ENCODE measurements around the gene VTA1. TPM values are rescaled to one million over a fixed set of nuclear protein-coding genes. Genes with fewer than 3 reads are reported as not detected.

VTA1 gene, protein sequence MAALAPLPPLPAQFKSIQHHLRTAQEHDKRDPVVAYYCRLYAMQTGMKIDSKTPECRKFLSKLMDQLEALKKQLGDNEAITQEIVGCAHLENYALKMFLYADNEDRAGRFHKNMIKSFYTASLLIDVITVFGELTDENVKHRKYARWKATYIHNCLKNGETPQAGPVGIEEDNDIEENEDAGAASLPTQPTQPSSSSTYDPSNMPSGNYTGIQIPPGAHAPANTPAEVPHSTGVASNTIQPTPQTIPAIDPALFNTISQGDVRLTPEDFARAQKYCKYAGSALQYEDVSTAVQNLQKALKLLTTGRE
- 60.1 and 84.3 TPM in 2 replicates for polyA plus RNA-seq (2012; rRNA removed)
- polyA plus RNA-seq (2012; cell fraction: cytosol; rRNA removed), result 80.6 and 81.7 TPM in 2 replicates
- polyA plus RNA-seq (2012; cell fraction: nucleus; rRNA removed), result 21.8 and 49.1 TPM in 2 replicates

DNA sequence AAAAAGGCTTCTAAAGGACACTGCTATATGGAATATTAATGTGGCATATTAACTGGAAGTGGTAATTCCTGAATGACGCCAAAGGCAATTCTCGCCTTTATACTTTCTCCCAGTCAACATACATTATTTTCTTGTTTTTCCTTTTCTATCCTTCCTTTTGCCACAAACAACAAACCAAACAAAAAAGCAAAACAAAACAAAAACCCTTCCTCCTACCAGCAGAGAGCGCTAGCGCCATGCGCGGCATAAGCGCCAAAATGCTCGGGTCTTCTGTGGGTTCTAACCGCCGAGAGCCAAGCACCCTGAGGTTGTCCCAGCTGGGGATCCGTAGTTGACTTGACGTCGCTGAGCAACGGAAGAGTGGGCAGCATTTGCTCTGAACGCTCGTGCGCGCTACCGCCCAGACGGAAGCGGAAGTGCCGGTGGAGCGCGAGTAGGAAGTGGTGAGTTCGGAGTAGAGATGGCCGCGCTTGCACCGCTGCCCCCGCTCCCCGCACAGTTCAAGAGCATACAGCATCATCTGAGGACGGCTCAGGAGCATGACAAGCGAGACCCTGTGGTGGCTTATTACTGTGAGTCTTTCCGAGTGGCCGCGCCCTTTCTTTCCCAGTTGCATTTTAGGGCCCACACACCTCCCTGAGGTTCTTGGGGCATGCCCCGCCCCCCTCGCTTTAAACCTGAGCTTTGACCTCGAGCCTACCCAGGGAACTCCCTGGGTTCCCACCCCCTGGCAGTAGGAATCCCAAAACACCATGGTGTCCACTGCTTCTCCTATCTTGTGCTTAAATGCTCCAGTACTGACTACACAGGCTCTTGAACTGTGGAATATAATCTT lies at the start of gene VTA1, which contains the start of gene NMBR:
Gene VTA1 (plus strand): TSS at position 436 of the 835 bp plus-strand sequence. CDS start 25 bp downstream, at position 461.
Gene NMBR (minus strand): TSS at position 295 of the 835 bp plus-strand sequence. CDS start 58,464 bp downstream, outside the sequence.
- no peaks in the 10 kb centered on the region for H3K9me3 ChIP-seq
- ChIA-PET POLR2A (interaction anchor here (1.0 kb wide), 1 partner anchor 9 kb away, joined by 3 read pairs; no protein-coding TSS in a partner anchor), CTCF (interaction anchor here (0.6 to 3.5 kb wide), 18 partner anchors 9 to 1134 kb away, joined by 3 to 40 read pairs (median 4); no protein-coding TSS in a partner anchor)
- peak within 1 kb of the TSS; percentile 93 for H2AFZ ChIP-seq (ENCODE audit: low read depth)
- H3K9ac ChIP-seq, result peak within 1 kb of the TSS; percentile 95
- peaks cover 50% of the 10 kb centered on the region for H3K79me2 ChIP-seq (ENCODE audit: insufficient read depth)
- H3K4me1 ChIP-seq (ENCODE audit: control insufficient read depth in 1 of 2, insufficient read depth in 2 of 2, low read depth in 1 of 2, low read length in 1 of 2), result peaks cover 8 to 10% of the 10 kb centered on the region in 2 experiments; a peak in 3 of 4 replicates
- H3F3A ChIP-seq (replicated peaks; ENCODE audit: insufficient read depth), result peaks cover 1% of the 10 kb centered on the region
- DNase-seq, result peak; percentile 79
- peak within 1 kb of the TSS; percentile 63 to 76 for H3K27ac ChIP-seq (ENCODE audit: low read depth in 2 of 2, low read length in 1 of 2)
- no peaks in the 10 kb centered on the region for H4K20me1 ChIP-seq (ENCODE audit: insufficient read depth)
- 2% methylated on average over 15 of the region's 38 CpGs for WGBS (ENCODE audit: low lambda C conversion rate)
- H3K4me3 ChIP-seq (ENCODE audit: low read depth in 2 of 2, low read length in 1 of 2), result peak within 1 kb of the TSS; percentile 94 to 98
- no peaks in the 10 kb centered on the region for H3K9me2 ChIP-seq
- H3K36me3 ChIP-seq (replicated peaks in 1 of 2; ENCODE audit: control insufficient read depth in 1 of 2, insufficient read depth in 2 of 2, low read length in 1 of 2), result peaks cover 7 to 12% of the 10 kb centered on the region in 2 experiments
- H3K27me3 ChIP-seq (ENCODE audit: insufficient read depth), result no peaks in the 10 kb centered on the region
- H3K4me2 ChIP-seq, result peak within 1 kb of the TSS; percentile 84
- peak; percentile 74 for TF ChIP-seq CHD2 (IDR thresholded peaks at IDR 0.05; ENCODE audit: low read length, partially characterized antibody)
- TF ChIP-seq FOXM1 (IDR thresholded peaks at IDR 0.05; ENCODE audit: low read depth), result no peak
- no peak for TF ChIP-seq NRF1 (IDR thresholded peaks at IDR 0.05; ENCODE audit: low read depth, low read length)
- TF ChIP-seq CTCF (IDR thresholded peaks at IDR 0.05), result peak; percentile 93
- TF ChIP-seq MAX (IDR thresholded peaks at IDR 0.05; ENCODE audit: low read depth), result peak; percentile 93
- peak; percentile 84 for TF ChIP-seq RAD21 (IDR thresholded peaks at IDR 0.05; ENCODE audit: low read length)
- TF ChIP-seq SIN3A (IDR thresholded peaks at IDR 0.05; ENCODE audit: borderline replicate concordance, low read depth, low read length), result peak; percentile 97
- TF ChIP-seq RCOR1 (IDR thresholded peaks at IDR 0.05; ENCODE audit: low read length), result peak; percentile 60; the same call in 1 of the 2 replicates
- TF ChIP-seq EP300 (IDR thresholded peaks at IDR 0.05; ENCODE audit: borderline replicate concordance in 1 of 2, low read depth in 1 of 2, low read length in 1 of 2), result peak; percentile 22 to 45; a peak in 1 of 4 replicates
- TF ChIP-seq MXI1 (IDR thresholded peaks at IDR 0.05; ENCODE audit: low read depth, low read length), result peak; percentile 94
- TF ChIP-seq ELF1 (IDR thresholded peaks at IDR 0.05), result peak; percentile 97
- peak; percentile 64; the same call in 1 of the 2 replicates for TF ChIP-seq REST (IDR thresholded peaks at IDR 0.05; ENCODE audit: low read depth, low read length)
- TF ChIP-seq SMC3 (IDR thresholded peaks at IDR 0.05; ENCODE audit: low read depth, low read length), result peak; percentile 76
- peak; percentile 56; the same call in 1 of the 2 replicates for TF ChIP-seq ZBTB33 (IDR thresholded peaks at IDR 0.05; ENCODE audit: borderline replicate concordance, low read depth)
- TF ChIP-seq TAF1 (IDR thresholded peaks at IDR 0.05; ENCODE audit: borderline replicate concordance, low read depth, low read length), result peak; percentile 77; the same call in 1 of the 2 replicates
- TF ChIP-seq NFIC (IDR thresholded peaks at IDR 0.05; ENCODE audit: borderline replicate concordance), result 0 out of 2 replicates have a peak, but pooled peaks have one; percentile 8
- TF ChIP-seq YY1 (IDR thresholded peaks at IDR 0.05; ENCODE audit: low read depth), result peak; percentile 86
- TF ChIP-seq TEAD4 (IDR thresholded peaks at IDR 0.05; ENCODE audit: borderline replicate concordance, insufficient read depth), result no peak
- peak; percentile 41; the same call in 1 of the 2 replicates for TF ChIP-seq TCF12 (IDR thresholded peaks at IDR 0.05)
- no peak for TF ChIP-seq RXRA (IDR thresholded peaks at IDR 0.05; ENCODE audit: borderline replicate concordance, low read depth)
- TF ChIP-seq, protein P1, sequence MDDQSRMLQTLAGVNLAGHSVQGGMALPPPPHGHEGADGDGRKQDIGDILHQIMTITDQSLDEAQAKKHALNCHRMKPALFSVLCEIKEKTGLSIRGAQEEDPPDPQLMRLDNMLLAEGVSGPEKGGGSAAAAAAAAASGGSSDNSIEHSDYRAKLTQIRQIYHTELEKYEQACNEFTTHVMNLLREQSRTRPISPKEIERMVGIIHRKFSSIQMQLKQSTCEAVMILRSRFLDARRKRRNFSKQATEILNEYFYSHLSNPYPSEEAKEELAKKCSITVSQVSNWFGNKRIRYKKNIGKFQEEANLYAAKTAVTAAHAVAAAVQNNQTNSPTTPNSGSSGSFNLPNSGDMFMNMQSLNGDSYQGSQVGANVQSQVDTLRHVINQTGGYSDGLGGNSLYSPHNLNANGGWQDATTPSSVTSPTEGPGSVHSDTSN (IDR thresholded peaks at IDR 0.05), result no peak
- no peak for TF ChIP-seq GATA2 (CRISPR knock-in tag; IDR thresholded peaks at IDR 0.05)
